Testis (tissue), 2 donors: ENCODE results near the gene COL11A1.

Experiments used
- POLR2A ChIP-seq: fragments of 450-650 bp; IDR thresholded peaks from one replicate; pipeline ENCODE4 v1.6.1; 2017; ENCODE audit warnings: antibody characterized with exemption, mild to moderate bottlenecking, moderate library complexity
- TF ChIP-seq, protein P1 (sequence below), 3 experiments: fragments of 450-650 bp in 2 of 3; fragments of 200-600 bp in 1 of 3; sonication (generic) in 1 of 3; IDR thresholded peaks; one replicate each; pipeline ENCODE4 v1.5.1; 2016 to 2019; ENCODE audit warnings: antibody characterized with exemption in 3 of 3, mild to moderate bottlenecking in 2 of 3, moderate library complexity in 1 of 3

GRCh38 chr1:103101399-103101798 lies 6.9 kb downstream of the COL11A1 start:
- TF ChIP-seq, protein P1, sequence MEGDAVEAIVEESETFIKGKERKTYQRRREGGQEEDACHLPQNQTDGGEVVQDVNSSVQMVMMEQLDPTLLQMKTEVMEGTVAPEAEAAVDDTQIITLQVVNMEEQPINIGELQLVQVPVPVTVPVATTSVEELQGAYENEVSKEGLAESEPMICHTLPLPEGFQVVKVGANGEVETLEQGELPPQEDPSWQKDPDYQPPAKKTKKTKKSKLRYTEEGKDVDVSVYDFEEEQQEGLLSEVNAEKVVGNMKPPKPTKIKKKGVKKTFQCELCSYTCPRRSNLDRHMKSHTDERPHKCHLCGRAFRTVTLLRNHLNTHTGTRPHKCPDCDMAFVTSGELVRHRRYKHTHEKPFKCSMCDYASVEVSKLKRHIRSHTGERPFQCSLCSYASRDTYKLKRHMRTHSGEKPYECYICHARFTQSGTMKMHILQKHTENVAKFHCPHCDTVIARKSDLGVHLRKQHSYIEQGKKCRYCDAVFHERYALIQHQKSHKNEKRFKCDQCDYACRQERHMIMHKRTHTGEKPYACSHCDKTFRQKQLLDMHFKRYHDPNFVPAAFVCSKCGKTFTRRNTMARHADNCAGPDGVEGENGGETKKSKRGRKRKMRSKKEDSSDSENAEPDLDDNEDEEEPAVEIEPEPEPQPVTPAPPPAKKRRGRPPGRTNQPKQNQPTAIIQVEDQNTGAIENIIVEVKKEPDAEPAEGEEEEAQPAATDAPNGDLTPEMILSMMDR (IDR thresholded peaks at IDR 0.05), result no peak
- TF ChIP-seq POLR2A, result no peak
